ENCODE results near the gene PHF19.

PHF19 gene

GRCh38 chr9:120853198-120853597, 23.8 kb downstream of the PHF19 start:
- DNase-seq (ENCODE audit: low read depth, low spot score), result no peak

GRCh38 chr9:120852240-120853010, 24.6 kb downstream of the PHF19 start:
- no peak for DNase-seq (ENCODE audit: low read depth, low spot score)

GRCh38 chr9:120851449-120851848, 25.5 kb downstream of the PHF19 start:
- no peak for DNase-seq (ENCODE audit: low read depth, low spot score)

- no peak for DNase-seq (ENCODE audit: low read depth, low spot score)
Measured at GRCh38 chr9:120850315-120850714, 26.7 kb downstream of the PHF19 start.

- DNase-seq (ENCODE audit: low read depth, low spot score), result no peak
Measured at GRCh38 chr9:120846906-120847305, 30.1 kb downstream of the PHF19 start.

- no peak for DNase-seq (ENCODE audit: low read depth, low spot score)
Measured at GRCh38 chr9:120846251-120846889, 30.6 kb downstream of the PHF19 start.

GRCh38 chr9:120845255-120845654, 31.7 kb downstream of the PHF19 start:
- DNase-seq (ENCODE audit: low read depth, low spot score), result no peak

- DNase-seq (ENCODE audit: low read depth, low spot score), result peak; percentile 95
Measured at GRCh38 chr9:120842685-120843485, 34.1 kb downstream of the PHF19 start, which contains the start of gene PSMD5. PSMD5 (minus strand) TSS chr9:120842922; CDS start chr9:120842909, 13 bp downstream.

- no peak for DNase-seq (ENCODE audit: low read depth, low spot score)
Measured at GRCh38 chr9:120841930-120842684, 34.9 kb downstream of the PHF19 start.

- no peak for DNase-seq (ENCODE audit: low read depth, low spot score)
Measured at GRCh38 chr9:120839146-120839545, 37.8 kb downstream of the PHF19 start.

GRCh38 chr9:120837921-120838320, 39.1 kb downstream of the PHF19 start:
- no peak for DNase-seq (ENCODE audit: low read depth, low spot score)

- DNase-seq (ENCODE audit: low read depth, low spot score), result no peak
Measured at GRCh38 chr9:120833325-120833724, 43.7 kb downstream of the PHF19 start.

- DNase-seq (ENCODE audit: low read depth, low spot score), result no peak
Measured at GRCh38 chr9:120832807-120833206, 44.2 kb downstream of the PHF19 start.

- no peak for DNase-seq (ENCODE audit: low read depth, low spot score)
Measured at GRCh38 chr9:120830865-120831264, 46.1 kb downstream of the PHF19 start.

- DNase-seq (ENCODE audit: low read depth, low spot score), result no peak
Measured at GRCh38 chr9:120830151-120830550, 46.8 kb downstream of the PHF19 start.

GRCh38 chr9:120829650-120830049, 47.3 kb downstream of the PHF19 start:
- no peak for DNase-seq (ENCODE audit: low read depth, low spot score)

GRCh38 chr9:120820095-120820494, 56.9 kb downstream of the PHF19 start:
- no peak for DNase-seq (ENCODE audit: low read depth, low spot score)

GRCh38 chr9:120818595-120818994, 58.4 kb downstream of the PHF19 start:
- no peak for DNase-seq (ENCODE audit: low read depth, low spot score)

GRCh38 chr9:120815075-120815474, 61.9 kb downstream of the PHF19 start:
- DNase-seq (ENCODE audit: low read depth, low spot score), result no peak

GRCh38 chr9:120808931-120809330, 68.1 kb downstream of the PHF19 start:
- DNase-seq (ENCODE audit: low read depth, low spot score), result no peak

- DNase-seq (ENCODE audit: low read depth, low spot score), result no peak
Measured at GRCh38 chr9:120807607-120808379, 69.2 kb downstream of the PHF19 start.

Measured in brain pericyte (primary cell).